Natural killer cell (primary cell): ENCODE data around the gene NT5C1A. TPM values are rescaled to one million over a fixed set of nuclear protein-coding genes. Genes with fewer than 3 reads are reported as not detected.

Experiments used
- ATAC-seq, 3 donors: fragments of 150-1000 bp in 2 of 3; fragments of 200-7000 bp in 1 of 3; cut with Tn5 transposase; 1 replicate in 1 of 3; 2 replicates in 2 of 3; pipeline ENCODE4 v1.10.0; 2021; ENCODE audit warnings: mild to moderate bottlenecking in 2 of 3, moderate library complexity in 2 of 3
- DNase-seq, 2 donors: peaks; one replicate each; pipeline versions ENCODE4 v3.0.0 to v3.0.0-alpha.2; 2013 to 2021; ENCODE audit warnings: mixed read lengths in 1 of 2
- H3K27ac ChIP-seq: one replicate; pipeline ENCODE4 v1.5.1; 2013; ENCODE audit warnings: mild to moderate bottlenecking, low read length
- H3K27me3 ChIP-seq: one replicate; pipeline ENCODE4 v1.6.1; 2013; ENCODE audit warnings: low read length; ENCODE audit not compliant: control insufficient read depth, insufficient read depth
- H3K36me3 ChIP-seq: one replicate; pipeline ENCODE4 v1.6.1; 2013; ENCODE audit warnings: low read length; ENCODE audit not compliant: control insufficient read depth, insufficient read depth
- H3K4me1 ChIP-seq: one replicate; pipeline ENCODE4 v1.6.1; 2013; ENCODE audit warnings: low read length; ENCODE audit not compliant: control insufficient read depth, insufficient read depth
- H3K4me3 ChIP-seq: one replicate; pipeline ENCODE4 v1.5.1; 2013; ENCODE audit warnings: low read length
- H3K9me3 ChIP-seq: one replicate; pipeline ENCODE4 v1.6.1; 2013; ENCODE audit warnings: low read length; ENCODE audit not compliant: control insufficient read depth, insufficient read depth
- H3K27ac Mint-ChIP-seq, 2 donors: one replicate each; pipeline ENCODE4 v1.8.0; 2022; ENCODE audit warnings: mild to moderate bottlenecking in 2 of 2, mixed read lengths in 2 of 2, moderate library complexity in 1 of 2
- H3K27me3 Mint-ChIP-seq, 2 donors: one replicate each; pipeline ENCODE4 v1.8.0; 2022; ENCODE audit warnings: low read depth in 2 of 2, mixed read lengths in 2 of 2
- H3K36me3 Mint-ChIP-seq: one replicate; pipeline ENCODE4 v1.8.0; 2022; ENCODE audit warnings: mixed read lengths
- H3K4me1 Mint-ChIP-seq, 2 donors: one replicate each; pipeline ENCODE4 v1.8.0; 2022; ENCODE audit warnings: mixed read lengths in 2 of 2
- H3K4me3 Mint-ChIP-seq: one replicate; pipeline ENCODE4 v1.8.0; 2022; ENCODE audit warnings: mild to moderate bottlenecking, moderate library complexity, mixed read lengths
- H3K9me3 Mint-ChIP-seq, 2 donors: one replicate each; pipeline ENCODE4 v1.8.0; 2022; ENCODE audit warnings: mixed read lengths in 2 of 2
- CTCF ChIP-seq: fragments of 200-600 bp; IDR thresholded peaks from one replicate; pipeline ENCODE4 v1.8.0; 2022; ENCODE audit warnings: antibody characterized with exemption
- WGBS: methylation state at CpG from one replicate; pipeline ENCODE4 v1.1.7; 2013; ENCODE audit warnings: missing lambda C conversion rate; ENCODE audit not compliant: insufficient coverage; 5-methylcytosine and 5-hydroxymethylcytosine counted together
- intact Hi-C: fragments of 100-400 bp; cut with micrococcal nuclease; formaldehyde crosslinking; loops from one replicate; pipeline ENCODE4 v1.14.2; 2022
- total RNA-seq, 4 donors: library from RNA; stranded (reverse); fragments of 120-200 nt in 1 of 4; gene quantifications; one replicate each; pipeline versions ENCODE4 v1.2.3 to v1.2.4, GENCODE V29; 2013 to 2022

NT5C1A gene
- total RNA-seq, 3 donors from 2014 or later (not counting 1 experiment from before 2014, with no cell fraction given): not detected

GRCh38 chr1:39620659-39621165, 51.2 kb downstream of the NT5C1A start:
- no peak overlapping the region for H3K4me3 Mint-ChIP-seq
- no peaks in the 10 kb centered on the region for H3K36me3 Mint-ChIP-seq
- intact Hi-C loops: no loop called here
- no peaks in the 10 kb centered on the region for H3K9me3 Mint-ChIP-seq
- no peak for ATAC-seq
- 91% methylated on average over 3 of the region's 3 CpGs for WGBS
- H3K4me1 Mint-ChIP-seq: no peaks in the 10 kb centered on the region
- Histone ChIP-seq H3K4me1 (no peaks in the 10 kb centered on the region), H3K4me3 (no peak overlapping the region), H3K9me3 (no peaks in the 10 kb centered on the region), H3K27ac (no peak overlapping the region), H3K27me3 (no peaks in the 10 kb centered on the region), H3K36me3 (no peaks in the 10 kb centered on the region)
- no peak overlapping the region for H3K27ac Mint-ChIP-seq
- no peak for TF ChIP-seq CTCF
- no peak for DNase-seq
- peaks cover 0 to 23% of the 10 kb centered on the region in 2 donors for H3K27me3 Mint-ChIP-seq

DNA sequence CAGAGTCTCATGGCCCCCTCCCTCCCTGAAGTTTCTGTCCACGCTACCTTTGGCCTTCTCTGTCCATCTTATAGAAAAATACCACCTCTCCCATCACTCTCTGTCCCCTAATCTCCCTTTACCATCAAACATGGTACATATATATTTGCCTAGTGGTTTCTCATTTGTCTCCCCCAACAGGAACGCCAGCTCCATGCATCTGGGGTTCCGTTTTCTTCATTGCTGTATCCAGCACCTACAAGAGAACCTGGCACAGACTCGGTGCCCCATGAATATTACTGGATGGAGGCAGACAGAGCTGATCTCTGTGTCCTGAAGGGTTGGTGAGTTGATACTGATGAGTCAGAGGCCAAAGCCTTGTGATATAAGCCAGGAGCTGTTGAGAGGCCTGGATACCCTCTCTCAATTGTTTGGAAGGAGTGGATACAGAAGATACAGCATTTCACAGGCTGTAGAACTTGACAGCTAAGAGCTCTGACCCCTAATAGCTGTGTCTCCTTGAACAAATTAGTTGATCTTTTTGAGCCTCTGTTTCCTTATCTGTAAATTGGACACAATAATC, 54.3 kb downstream of the NT5C1A start:
- Histone ChIP-seq H3K4me1 (no peaks in the 10 kb centered on the region), H3K36me3 (no peaks in the 10 kb centered on the region), H3K27me3 (no peaks in the 10 kb centered on the region), H3K27ac (no peak overlapping the region), H3K9me3 (no peaks in the 10 kb centered on the region), H3K4me3 (no peak overlapping the region)
- TF ChIP-seq CTCF: no peak
- H3K4me1 Mint-ChIP-seq: no peaks in the 10 kb centered on the region
- DNase-seq: no peak
- H3K27ac Mint-ChIP-seq: peak overlapping the region in 1 of 2 donors; percentile 48
- H3K9me3 Mint-ChIP-seq: no peaks in the 10 kb centered on the region
- WGBS: 93% methylated on average over 4 of the region's 4 CpGs
- H3K36me3 Mint-ChIP-seq: no peaks in the 10 kb centered on the region
- intact Hi-C loops: no loop called here
- H3K4me3 Mint-ChIP-seq: no peak overlapping the region
- peaks cover 0 to 9% of the 10 kb centered on the region in 2 donors for H3K27me3 Mint-ChIP-seq
- no peak for ATAC-seq

DNA sequence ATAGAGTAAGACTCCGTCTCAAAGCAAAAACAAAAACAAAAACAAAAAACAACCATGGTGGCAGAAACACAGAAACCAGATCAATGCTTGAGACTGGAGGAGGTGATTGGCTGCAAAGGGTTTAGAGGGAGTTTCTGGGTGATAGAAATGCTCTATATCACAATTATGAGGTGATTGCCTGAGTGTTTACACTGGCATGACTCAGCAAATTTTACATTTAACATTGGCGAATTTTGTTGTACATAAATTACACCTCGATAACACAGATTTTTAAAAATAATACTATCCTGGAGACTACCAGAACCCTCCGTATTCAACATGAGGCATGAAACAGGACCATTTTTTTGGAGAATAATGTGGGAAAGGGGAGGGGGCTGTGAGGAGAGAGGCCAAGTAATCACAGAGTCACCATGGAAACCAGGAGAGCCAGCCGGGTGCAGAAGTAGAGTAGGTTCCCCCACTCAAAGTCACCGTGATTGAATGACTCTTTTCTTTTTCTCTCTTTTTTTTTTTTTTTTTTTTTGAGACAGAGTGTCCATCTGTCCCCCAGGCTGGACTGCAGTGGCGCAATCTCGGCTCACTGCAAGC, 56.7 kb downstream of the NT5C1A start:
- H3K9me3 Mint-ChIP-seq: no peaks in the 10 kb centered on the region
- TF ChIP-seq CTCF: no peak
- no peak overlapping the region for H3K4me3 ChIP-seq
- H3K27me3 ChIP-seq: no peaks in the 10 kb centered on the region
- no peak overlapping the region for H3K27ac ChIP-seq
- intact Hi-C loops: no loop called here
- H3K4me1 ChIP-seq: no peaks in the 10 kb centered on the region
- H3K4me1 Mint-ChIP-seq: no peaks in the 10 kb centered on the region
- H3K27me3 Mint-ChIP-seq: peaks cover 0 to 11% of the 10 kb centered on the region in 2 donors
- ATAC-seq (no peak), DNase-seq (no peak)
- WGBS: 66% methylated on average over 6 of the region's 8 CpGs
- no peaks in the 10 kb centered on the region for H3K9me3 ChIP-seq
- H3K27ac Mint-ChIP-seq: no peak overlapping the region
- H3K36me3 ChIP-seq: no peaks in the 10 kb centered on the region
- no peaks in the 10 kb centered on the region for H3K36me3 Mint-ChIP-seq
- H3K4me3 Mint-ChIP-seq: no peak overlapping the region
